Activated T-helper 2 cell treated with anti-CD3 and anti-CD28 coated beads, Interferon-gamma antibody, Interleukin-2, Interleukin-4, amounts not matched to agents 10 μg/mL and 5 μg/mL and 100 μg/mL, durations not matched to agents 14 hours and 24 hours and 36 hours (primary cell): ENCODE results near the gene AKAP13. TPM values are rescaled to one million over a fixed set of nuclear protein-coding genes. Genes with fewer than 3 reads are reported as not detected.

Experiments
- DNase-seq: peaks from one replicate; pipeline ENCODE4 v3.0.0; 2021; ENCODE audit warnings: low spot score
- H3K27ac Mint-ChIP-seq: one replicate; pipeline ENCODE4 v1.8.0; 2021; ENCODE audit warnings: mixed read lengths
- H3K27me3 Mint-ChIP-seq: one replicate; pipeline ENCODE4 v1.8.0; 2021; ENCODE audit warnings: low read depth, mixed read lengths
- H3K36me3 Mint-ChIP-seq: one replicate; pipeline ENCODE4 v1.8.0; 2021; ENCODE audit warnings: low read depth, mixed read lengths
- H3K4me1 Mint-ChIP-seq: one replicate; pipeline ENCODE4 v1.8.0; 2021; ENCODE audit warnings: low read depth, mixed read lengths
- H3K4me3 Mint-ChIP-seq: one replicate; pipeline ENCODE4 v1.8.0; 2021; ENCODE audit warnings: low read depth, mild to moderate bottlenecking, moderate library complexity, mixed read lengths
- H3K9me3 Mint-ChIP-seq: one replicate; pipeline ENCODE4 v1.8.0; 2021; ENCODE audit warnings: mixed read lengths
- intact Hi-C: fragments of 100-400 bp; cut with micrococcal nuclease; formaldehyde crosslinking; loops from one replicate; pipeline ENCODE4 v1.15.1; 2023
- total RNA-seq: library from RNA; stranded (reverse); gene quantifications from 2 replicates; pipeline ENCODE4 v1.2.3, GENCODE V29; 2022

AKAP13 gene
- total RNA-seq, 1 donor from 2014 or later, result 92.1 TPM

DNA sequence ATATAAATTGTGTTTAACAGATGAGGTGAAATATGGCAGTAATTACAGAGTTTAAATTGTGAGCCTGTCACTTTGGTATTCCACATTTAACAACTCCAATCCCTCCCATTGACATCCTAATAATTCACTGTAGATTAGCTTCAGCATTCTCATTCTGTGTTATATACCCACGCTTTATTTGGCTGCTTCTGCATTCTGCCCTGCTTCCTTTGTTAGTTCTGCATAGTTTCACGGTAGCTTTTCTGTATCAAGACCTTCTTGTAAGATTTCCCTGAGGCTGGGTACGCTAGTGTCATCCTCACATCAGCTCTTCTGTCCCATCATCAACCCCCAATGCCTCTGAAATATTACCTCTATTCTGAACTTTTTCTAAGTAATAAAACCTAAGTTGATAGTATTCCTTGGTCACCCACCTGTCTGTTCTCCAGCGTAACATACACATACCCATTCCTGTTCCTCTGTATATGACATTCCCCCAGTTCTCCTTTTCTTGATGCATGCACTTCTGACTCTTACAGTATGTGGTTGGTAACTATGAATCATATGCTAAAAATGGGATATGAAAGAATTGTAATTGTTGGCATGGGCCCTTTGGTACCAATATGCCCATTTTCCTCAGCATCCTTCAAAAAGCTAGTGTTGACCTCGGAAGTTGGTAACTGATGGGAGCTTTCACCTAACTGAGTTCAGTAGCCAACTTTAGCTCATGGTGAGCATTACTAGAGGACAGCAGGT, 243.1 kb downstream of the AKAP13 start:
- peak overlapping the region; percentile 49 for H3K4me3 Mint-ChIP-seq
- peaks cover 58% of the 10 kb centered on the region for H3K4me1 Mint-ChIP-seq
- no peaks in the 10 kb centered on the region for H3K9me3 Mint-ChIP-seq
- no peak for DNase-seq
- intact Hi-C loops, result no loop called here
- H3K36me3 Mint-ChIP-seq, result peaks cover 48% of the 10 kb centered on the region
- H3K27ac Mint-ChIP-seq, result peak overlapping the region; percentile 60
- H3K27me3 Mint-ChIP-seq, result no peaks in the 10 kb centered on the region

DNA sequence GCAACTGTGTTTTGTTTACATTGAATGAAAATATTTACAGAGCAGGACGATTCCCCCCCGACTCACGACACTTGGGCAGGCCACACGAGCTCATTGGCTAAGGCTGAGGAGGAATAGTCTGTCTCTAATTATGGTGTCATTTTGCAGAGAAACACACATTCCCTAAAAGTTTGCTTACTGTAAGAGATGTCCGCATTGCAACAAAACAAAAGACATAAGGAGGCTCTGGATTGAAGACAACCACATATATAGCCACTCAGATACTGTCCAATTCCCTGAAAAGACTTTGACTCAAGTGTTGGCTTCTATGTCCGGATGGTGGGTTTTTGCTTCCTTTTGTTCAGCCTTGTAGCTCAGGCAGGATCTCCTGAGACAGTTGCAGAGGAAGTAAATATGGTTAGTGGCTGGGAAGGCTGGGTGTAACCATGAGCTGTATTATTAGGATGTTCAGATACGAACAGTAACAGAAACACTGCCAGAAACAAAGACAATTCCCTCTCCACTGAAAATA, 243.9 kb downstream of the AKAP13 start:
- intact Hi-C loops, result no loop called here
- Mint-ChIP-seq H3K4me3 (peak overlapping the region; percentile 28), H3K27me3 (no peaks in the 10 kb centered on the region), H3K36me3 (peaks cover 53% of the 10 kb centered on the region), H3K9me3 (no peaks in the 10 kb centered on the region), H3K27ac (peak overlapping the region; percentile 43), H3K4me1 (peaks cover 64% of the 10 kb centered on the region)
- no peak for DNase-seq

DNA sequence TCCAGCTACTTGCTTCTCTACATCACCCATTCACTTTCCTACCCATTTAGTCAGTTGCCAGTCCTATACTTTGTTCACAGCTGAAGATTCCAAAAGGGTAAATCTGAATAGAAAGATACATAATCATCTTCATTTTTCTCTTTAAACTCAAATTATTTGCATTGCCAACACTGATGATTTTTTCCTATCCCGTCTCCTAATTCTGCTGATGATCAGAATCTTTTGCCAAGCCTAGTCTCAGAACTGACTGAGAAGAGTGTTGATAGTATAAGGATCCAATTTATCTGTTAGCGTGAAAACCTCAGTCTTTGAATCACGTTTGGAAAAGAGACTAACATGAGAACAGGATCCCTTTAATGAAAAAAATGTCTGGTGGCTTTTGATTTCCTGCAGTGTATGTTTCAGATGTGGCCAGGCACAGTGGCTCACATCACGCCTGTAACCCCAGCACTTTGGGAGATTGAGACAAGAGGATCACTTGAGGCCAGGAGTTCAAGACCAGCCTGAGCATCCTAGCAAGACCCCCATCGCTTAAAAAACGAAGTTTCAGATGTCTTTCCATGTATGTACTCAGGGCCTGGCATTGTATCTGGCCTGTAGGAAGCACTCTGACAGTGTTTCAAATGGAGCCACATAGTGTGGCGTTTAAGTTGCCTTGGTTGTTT, 244.9 kb downstream of the AKAP13 start:
- H3K4me1 Mint-ChIP-seq, result peaks cover 68% of the 10 kb centered on the region
- intact Hi-C loops, result no loop called here
- peak overlapping the region; percentile 42 for H3K4me3 Mint-ChIP-seq
- H3K9me3 Mint-ChIP-seq, result no peaks in the 10 kb centered on the region
- no peak for DNase-seq
- no peaks in the 10 kb centered on the region for H3K27me3 Mint-ChIP-seq
- peaks cover 58% of the 10 kb centered on the region for H3K36me3 Mint-ChIP-seq
- H3K27ac Mint-ChIP-seq, result peak overlapping the region; percentile 91

GRCh38 chr15:85625856-85626255, 245.5 kb downstream of the AKAP13 start:
- no peaks in the 10 kb centered on the region for H3K27me3 Mint-ChIP-seq
- H3K9me3 Mint-ChIP-seq, result no peaks in the 10 kb centered on the region
- peak overlapping the region; percentile 42 for H3K4me3 Mint-ChIP-seq
- no peak for DNase-seq
- peaks cover 72% of the 10 kb centered on the region for H3K4me1 Mint-ChIP-seq
- peaks cover 58% of the 10 kb centered on the region for H3K36me3 Mint-ChIP-seq
- H3K27ac Mint-ChIP-seq, result peak overlapping the region; percentile 91
- intact Hi-C loops, result loop anchor here (1.0 kb wide), 2 partner anchors 20 to 42 kb away; no protein-coding TSS in a partner anchor

DNA sequence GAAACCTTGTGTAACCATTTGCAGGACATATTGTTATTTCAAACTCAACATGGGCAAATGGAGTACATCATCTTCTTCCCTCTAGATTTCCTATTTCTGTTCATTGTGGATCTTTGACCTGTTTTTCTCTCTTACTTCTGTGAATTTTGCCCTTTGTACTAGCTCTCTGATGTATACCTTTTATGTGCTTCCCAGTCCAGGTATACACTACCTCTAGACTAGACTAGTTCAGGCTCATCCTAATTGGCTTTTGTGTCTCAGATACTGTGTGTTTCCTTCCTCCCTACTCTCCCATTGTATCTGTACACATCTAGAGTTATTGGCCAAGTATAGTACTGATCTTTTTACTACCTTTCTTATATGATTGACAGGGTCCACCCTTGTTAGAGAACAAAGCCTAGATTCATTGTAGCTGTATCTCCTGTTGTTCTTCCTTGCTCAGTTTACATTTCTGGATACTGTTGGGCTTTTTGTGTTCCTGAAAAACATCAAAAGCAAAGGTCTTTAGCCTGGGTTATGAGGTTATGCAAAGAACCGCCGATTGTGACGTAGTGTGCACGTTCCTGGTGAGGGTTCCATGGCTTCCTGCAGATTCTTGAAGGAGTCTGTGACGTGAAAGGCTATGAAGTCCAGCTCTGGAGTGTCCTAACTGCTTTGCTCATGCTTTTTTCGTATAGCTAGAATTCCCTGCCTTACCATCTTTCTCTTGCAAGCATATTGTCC, 247.0 kb downstream of the AKAP13 start:
- H3K27ac Mint-ChIP-seq, result peak overlapping the region; percentile 35
- intact Hi-C loops, result no loop called here
- no peaks in the 10 kb centered on the region for H3K27me3 Mint-ChIP-seq
- DNase-seq, result no peak
- no peak overlapping the region for H3K4me3 Mint-ChIP-seq
- peaks cover 68% of the 10 kb centered on the region for H3K4me1 Mint-ChIP-seq
- H3K36me3 Mint-ChIP-seq, result peaks cover 54% of the 10 kb centered on the region
- H3K9me3 Mint-ChIP-seq, result no peaks in the 10 kb centered on the region

DNA sequence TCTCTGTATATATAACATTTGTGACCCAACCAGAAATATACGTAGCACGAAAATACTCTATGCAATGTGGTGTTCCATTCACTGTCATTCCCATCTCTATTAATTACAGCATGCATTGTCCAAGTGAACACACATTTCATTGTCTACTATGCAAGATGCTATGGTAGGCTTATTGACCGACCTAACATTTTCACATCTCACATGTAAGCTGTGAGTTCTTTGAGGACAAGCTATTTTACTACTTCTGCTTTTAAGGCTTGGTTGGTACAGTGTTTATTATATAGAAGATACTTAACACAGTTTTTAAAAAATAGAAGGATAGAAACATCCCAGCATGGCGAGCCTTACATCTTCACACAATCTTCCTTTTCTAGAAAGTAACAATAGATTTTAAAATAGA, 249.9 kb downstream of the AKAP13 start:
- intact Hi-C loops, result no loop called here
- H3K36me3 Mint-ChIP-seq, result peaks cover 38% of the 10 kb centered on the region
- H3K4me3 Mint-ChIP-seq, result no peak overlapping the region
- H3K27me3 Mint-ChIP-seq, result no peaks in the 10 kb centered on the region
- no peak for DNase-seq
- H3K27ac Mint-ChIP-seq, result peak overlapping the region; percentile 24
- H3K9me3 Mint-ChIP-seq, result no peaks in the 10 kb centered on the region
- peaks cover 51% of the 10 kb centered on the region for H3K4me1 Mint-ChIP-seq

DNA sequence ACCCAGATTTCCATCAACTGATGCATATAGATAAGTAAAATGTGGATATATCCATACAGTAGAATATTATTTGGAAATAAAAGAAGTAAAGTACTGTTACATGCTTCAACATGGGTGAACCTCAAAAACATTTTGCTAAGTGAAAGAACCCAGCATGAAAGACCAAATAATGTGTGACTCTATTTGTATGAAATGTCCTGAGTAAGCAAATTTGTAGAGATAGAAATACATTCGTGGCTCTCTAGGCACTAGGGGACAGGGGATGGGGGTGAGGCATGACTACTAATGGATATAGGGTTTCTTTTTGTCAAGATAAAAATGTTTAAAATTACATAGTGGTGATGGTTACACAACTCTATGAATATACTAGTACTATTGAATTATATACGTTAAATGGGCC, 250.6 kb downstream of the AKAP13 start:
- Mint-ChIP-seq H3K27ac (no peak overlapping the region), H3K9me3 (no peaks in the 10 kb centered on the region), H3K4me3 (no peak overlapping the region), H3K27me3 (no peaks in the 10 kb centered on the region), H3K36me3 (peaks cover 36% of the 10 kb centered on the region), H3K4me1 (peaks cover 49% of the 10 kb centered on the region)
- DNase-seq, result no peak
- intact Hi-C loops, result no loop called here

DNA sequence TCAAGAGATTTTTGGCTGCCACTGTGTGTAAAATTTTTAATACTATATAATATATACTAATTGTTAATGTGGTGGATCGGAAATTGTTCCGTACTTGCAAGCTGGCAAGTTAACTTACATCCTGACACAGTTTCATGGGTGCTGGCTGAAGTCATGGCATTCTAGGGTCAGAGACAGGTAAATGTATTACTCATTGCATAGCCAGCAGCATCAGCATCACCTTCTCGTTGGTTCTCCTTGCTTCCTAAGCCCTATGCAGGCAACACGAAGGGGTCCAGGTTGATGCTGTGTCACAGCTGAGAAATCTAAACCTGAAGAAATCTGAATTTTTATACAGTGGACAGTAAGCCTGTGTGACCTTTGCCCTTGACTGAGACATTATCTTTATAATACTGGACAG, 251.6 kb downstream of the AKAP13 start:
- Mint-ChIP-seq H3K4me1 (peaks cover 47% of the 10 kb centered on the region), H3K27ac (no peak overlapping the region), H3K36me3 (peaks cover 36% of the 10 kb centered on the region), H3K27me3 (no peaks in the 10 kb centered on the region), H3K9me3 (no peaks in the 10 kb centered on the region), H3K4me3 (no peak overlapping the region)
- intact Hi-C loops, result no loop called here
- no peak for DNase-seq

GRCh38 chr15:85633859-85634258, 253.5 kb downstream of the AKAP13 start:
- H3K4me1 Mint-ChIP-seq, result peaks cover 31% of the 10 kb centered on the region
- no peak for DNase-seq
- H3K4me3 Mint-ChIP-seq, result no peak overlapping the region
- no peaks in the 10 kb centered on the region for H3K27me3 Mint-ChIP-seq
- no peak overlapping the region for H3K27ac Mint-ChIP-seq
- H3K36me3 Mint-ChIP-seq, result peaks cover 31% of the 10 kb centered on the region
- no peaks in the 10 kb centered on the region for H3K9me3 Mint-ChIP-seq
- intact Hi-C loops, result no loop called here

DNA sequence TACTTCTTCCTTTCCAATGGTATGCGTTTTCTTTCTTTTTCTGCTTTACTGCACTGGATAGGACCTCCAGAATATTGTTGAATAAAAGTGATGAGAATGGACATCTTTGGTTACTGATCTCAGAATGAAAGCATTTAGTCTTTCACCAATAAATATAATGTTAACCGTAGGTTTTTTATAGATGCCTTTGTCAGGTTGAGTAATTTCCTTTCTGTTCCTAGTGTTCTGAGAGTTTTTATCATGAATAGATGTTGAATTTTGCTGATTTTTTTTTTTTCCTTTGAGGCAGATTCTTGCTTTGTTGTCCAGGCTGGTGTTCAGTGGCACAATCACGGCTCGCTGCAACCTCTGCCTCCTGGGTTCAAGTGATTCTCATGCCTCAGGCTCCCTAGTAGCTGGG, 255.9 kb downstream of the AKAP13 start:
- H3K27ac Mint-ChIP-seq, result no peak overlapping the region
- peaks cover 40% of the 10 kb centered on the region for H3K36me3 Mint-ChIP-seq
- H3K4me3 Mint-ChIP-seq, result no peak overlapping the region
- H3K4me1 Mint-ChIP-seq, result peaks cover 30% of the 10 kb centered on the region
- H3K9me3 Mint-ChIP-seq, result no peaks in the 10 kb centered on the region
- intact Hi-C loops, result no loop called here
- H3K27me3 Mint-ChIP-seq, result no peaks in the 10 kb centered on the region
- DNase-seq, result no peak

DNA sequence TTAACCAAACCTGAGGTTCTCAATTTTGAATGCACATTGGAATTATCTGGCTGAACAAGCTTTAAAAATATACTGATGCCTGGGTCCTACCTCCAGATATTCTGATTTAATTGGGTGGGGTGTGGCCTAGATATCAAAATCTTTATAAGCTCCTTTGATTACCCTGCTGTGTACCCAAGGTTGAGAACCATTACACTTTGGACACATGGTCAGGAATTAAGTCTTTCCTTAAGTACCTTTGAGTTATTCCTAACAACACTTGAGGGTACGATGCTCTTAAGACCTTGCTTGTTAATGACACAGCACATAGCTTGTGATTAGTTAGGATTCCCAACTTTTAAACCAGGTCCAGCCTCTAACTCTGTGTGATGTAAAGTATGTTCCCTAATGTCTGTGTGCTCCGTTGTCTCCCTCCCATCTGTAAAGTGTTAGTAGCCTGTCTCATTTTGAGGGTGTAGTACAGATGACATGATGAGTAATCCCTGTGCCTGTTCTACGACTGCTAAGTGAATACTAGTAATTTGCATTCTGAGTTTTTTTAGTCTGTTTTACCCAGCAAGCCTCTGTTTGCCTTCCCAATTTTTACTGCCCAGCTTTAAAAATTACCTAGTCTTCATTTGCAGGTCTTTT, 259.5 kb downstream of the AKAP13 start:
- intact Hi-C loops, result loop anchor here (10.0 kb wide), 1 partner anchor 305 kb away; no protein-coding TSS in a partner anchor
- H3K27me3 Mint-ChIP-seq, result no peaks in the 10 kb centered on the region
- no peaks in the 10 kb centered on the region for H3K9me3 Mint-ChIP-seq
- peaks cover 26% of the 10 kb centered on the region for H3K4me1 Mint-ChIP-seq
- DNase-seq, result no peak
- H3K27ac Mint-ChIP-seq, result peak overlapping the region; percentile 62
- H3K36me3 Mint-ChIP-seq, result peaks cover 57% of the 10 kb centered on the region
- H3K4me3 Mint-ChIP-seq, result no peak overlapping the region

GRCh38 chr15:85642065-85642692, 261.8 kb downstream of the AKAP13 start:
- Mint-ChIP-seq H3K9me3 (peaks cover 4% of the 10 kb centered on the region), H3K4me1 (peaks cover 35% of the 10 kb centered on the region), H3K36me3 (peaks cover 63% of the 10 kb centered on the region), H3K4me3 (no peak overlapping the region), H3K27ac (no peak overlapping the region), H3K27me3 (no peaks in the 10 kb centered on the region)
- no peak for DNase-seq
- intact Hi-C loops, result loop anchor here (10.0 kb wide), 1 partner anchor 307 kb away; no protein-coding TSS in a partner anchor
